HG03196 (cell line): ENCODE results near the gene DENND1C.
"Not testable (repeated sequence)": the region's sequence is repeated elsewhere in the genome, so short reads cannot be mapped to it uniquely, and the experiment has no call there.

Source experiments
- ATAC-seq: cut with Tn5 transposase; IDR thresholded peaks from one replicate; pipeline ENCODE4 v1.9.1; 2021; ENCODE audit not compliant: unreplicated experiment

Gene DENND1C

DNA sequence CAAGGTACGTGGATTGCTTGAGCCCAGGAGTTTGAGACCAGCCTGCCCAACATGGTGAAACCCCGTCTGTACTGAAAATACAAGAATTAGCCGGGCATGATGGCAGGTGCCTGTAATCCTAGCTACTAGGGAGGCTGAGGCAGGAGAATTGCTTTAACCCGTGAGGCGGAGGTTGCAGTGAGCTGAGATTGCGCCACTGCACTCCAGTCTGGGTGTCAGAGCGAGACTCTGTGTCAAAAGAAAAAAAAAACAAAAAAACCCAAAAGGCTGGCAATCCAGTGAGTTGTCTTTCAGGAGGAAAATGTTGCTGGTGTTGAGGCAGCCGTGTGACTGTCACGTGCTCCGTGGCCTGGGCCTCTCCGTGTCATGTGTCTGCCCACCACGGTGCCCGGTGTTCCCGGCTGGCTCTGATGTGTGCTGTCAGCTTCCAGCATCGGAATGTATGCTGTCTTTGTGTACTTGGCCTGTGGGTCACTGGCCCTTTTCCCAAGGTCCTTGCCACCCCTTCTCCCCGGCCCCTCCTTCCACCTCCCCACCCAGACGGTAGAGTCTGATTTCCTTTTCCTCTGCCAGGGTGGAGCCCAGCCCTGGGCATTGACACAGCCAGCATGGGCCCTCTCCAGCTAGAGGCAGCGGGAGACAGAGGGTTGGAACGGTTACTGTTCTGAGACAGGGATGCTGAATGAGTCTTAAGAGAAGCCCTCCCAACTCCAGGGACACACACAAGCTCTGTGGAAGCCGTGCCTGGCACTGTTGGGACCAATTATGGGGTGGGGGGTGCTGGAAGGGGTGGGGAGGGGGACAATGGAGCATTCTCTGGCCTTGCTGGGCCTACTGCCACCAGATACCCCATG lies 27.8 kb upstream of the DENND1C start:
- ATAC-seq, result no peak

GRCh38 chr19:6508028-6508771 lies 26.6 kb upstream of the DENND1C start:
- ATAC-seq, result not testable (repeated sequence)

DNA sequence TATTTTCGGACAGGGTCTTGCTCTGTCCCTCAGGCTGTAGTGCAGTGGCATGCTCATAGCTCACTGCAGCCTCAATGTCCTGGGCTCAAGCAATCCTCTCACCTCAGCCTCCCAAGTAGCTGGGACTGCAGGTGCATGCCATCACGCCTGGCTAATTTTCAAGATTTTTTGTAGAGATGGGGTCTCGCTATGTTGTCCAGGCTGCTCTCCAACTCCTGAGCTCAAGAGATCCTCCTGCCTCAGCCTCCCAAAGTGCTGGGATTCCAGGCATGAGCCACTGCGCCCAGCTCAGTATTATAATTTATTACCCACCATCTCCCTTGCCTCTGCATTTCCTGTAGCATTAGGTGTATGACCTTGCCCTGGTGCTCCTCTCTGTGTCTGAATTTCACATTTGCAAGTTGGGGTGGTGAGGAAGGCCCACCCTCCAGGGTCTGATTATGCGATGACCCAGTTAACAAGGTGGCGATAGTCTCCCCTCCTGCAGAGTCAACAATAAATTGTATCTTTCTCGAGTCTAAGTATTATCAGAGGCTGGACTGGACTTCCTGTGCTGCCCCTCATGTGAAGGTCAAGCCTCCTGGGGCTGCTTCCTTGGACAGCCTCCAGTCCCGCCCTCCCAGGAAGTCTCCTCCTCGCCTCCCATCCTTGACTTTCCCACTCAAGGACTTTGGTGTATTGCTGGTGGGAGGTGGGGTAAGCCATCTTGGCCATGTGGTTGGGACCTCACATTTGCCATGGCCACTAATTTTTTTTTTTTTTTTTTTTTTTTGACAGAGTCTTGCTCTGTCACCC lies 22.0 kb upstream of the DENND1C start:
- ATAC-seq, result no peak

- no peak for ATAC-seq
These were observed 20.4 kb upstream of the DENND1C start, which contains the start of gene TUBB4A for GRCh38 chr19:6501740-6502648. Gene TUBB4A (minus strand): TSS chr19:6502309. CDS start chr19:6502212, 97 bp downstream.

GRCh38 chr19:6500837-6501739 lies 19.5 kb upstream of the DENND1C start:
- no peak for ATAC-seq

DNA sequence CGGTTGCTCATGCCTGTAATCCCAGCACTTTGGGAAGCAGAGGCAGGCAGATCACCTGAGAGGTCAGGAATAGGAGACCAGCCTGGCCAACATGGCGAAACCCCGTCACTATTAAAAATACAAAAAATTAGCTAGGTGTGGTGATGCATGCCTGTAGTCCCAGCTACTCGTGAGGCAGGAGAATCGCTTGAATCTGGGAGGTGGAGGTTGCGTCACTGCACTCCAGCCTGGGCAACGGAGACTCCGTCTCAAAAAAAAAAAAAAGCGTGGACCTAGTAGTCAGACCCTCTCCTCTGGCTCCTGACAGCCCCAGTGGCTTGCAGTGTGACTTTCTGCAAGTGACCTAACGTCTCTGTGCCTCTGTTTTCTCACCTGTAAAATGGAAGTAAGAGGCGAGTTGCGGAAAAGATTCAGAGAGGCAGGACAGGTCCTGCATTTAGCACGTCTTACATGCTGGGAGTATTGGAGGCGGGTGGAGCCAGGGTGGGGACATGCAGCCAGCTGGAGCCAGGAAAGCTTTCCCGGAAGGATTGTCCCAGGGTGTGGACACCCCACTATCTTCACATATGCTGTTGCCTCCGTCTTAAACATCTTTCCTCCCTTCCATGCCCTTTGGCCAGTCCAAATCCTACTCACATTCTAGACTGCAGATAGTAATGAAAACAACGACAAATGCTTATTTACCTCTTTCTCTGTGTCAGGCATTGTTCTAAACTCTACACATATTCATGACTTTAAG lies 17.6 kb upstream of the DENND1C start:
- no peak for ATAC-seq

GRCh38 chr19:6498294-6499036 lies 16.9 kb upstream of the DENND1C start:
- no peak for ATAC-seq

DNA sequence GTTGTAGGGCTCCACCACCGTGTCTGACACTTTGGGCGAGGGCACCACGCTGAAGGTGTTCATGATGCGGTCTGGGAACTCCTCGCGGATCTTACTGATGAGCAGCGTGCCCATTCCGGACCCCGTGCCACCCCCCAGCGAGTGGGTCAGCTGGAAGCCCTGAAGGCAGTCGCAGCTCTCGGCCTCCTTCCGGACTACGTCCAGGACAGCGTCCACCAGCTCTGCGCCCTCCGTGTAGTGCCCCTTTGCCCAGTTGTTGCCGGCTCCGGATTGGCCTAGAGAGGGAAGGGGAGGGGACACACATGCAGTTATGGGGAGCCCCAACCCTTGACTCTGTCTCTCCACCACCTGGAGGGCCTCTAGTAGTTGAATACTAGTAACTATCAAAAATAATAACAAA lies 14.4 kb upstream of the DENND1C start:
- ATAC-seq, result no peak

DNA sequence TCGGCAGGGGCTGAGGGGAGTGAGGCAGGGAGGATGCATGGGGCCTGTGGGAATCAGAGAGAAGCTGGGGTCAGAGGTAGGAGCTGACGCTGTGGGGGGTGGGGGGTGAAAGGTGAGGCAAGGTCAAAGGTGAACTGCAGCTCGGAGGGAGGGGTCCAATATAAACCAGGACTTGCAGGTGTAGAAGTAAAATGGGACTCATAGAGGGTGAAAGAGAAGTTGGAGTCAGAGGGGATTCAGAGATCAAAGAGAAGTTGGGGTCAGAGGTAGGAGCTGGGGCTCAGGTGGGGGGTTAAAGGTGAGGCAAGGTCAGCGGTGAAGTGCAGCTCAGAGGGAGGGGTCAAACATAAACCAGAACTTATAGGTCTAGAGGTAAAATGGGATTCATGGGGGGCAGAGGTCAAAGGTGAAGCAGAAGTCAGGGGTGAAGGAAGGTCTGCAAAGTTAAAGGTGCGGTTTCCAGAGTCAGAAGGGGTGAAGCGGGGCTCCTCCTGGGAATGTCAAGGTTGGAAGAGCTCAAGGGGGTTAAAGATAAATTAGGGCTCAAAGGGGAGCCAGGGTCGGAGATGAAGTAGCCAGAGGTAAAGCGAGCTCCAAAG lies 12.9 kb upstream of the DENND1C start:
- no peak for ATAC-seq

GRCh38 chr19:6491802-6492592 lies 10.4 kb upstream of the DENND1C start:
- ATAC-seq, result no peak

DNA sequence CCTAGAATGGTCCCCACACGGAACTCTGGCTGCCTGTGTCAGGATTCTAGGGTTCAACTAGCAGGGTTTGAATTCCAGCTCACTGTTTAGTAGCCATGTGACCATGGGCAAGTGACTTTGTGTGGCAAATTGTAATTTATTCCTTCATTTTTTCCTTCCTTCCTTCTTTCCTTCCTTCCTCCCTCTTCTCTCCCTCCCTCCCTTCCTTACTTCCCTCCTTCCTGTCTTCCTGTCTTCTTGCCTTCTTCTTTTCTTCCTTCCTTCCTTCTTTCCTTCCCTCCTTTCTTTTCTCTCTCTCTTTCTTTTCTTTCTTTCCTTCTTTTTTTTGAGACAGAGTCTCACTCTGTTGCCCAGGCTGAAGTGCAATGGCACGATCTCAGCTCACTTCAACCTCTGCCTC lies 8.5 kb upstream of the DENND1C start:
- no peak for ATAC-seq

DNA sequence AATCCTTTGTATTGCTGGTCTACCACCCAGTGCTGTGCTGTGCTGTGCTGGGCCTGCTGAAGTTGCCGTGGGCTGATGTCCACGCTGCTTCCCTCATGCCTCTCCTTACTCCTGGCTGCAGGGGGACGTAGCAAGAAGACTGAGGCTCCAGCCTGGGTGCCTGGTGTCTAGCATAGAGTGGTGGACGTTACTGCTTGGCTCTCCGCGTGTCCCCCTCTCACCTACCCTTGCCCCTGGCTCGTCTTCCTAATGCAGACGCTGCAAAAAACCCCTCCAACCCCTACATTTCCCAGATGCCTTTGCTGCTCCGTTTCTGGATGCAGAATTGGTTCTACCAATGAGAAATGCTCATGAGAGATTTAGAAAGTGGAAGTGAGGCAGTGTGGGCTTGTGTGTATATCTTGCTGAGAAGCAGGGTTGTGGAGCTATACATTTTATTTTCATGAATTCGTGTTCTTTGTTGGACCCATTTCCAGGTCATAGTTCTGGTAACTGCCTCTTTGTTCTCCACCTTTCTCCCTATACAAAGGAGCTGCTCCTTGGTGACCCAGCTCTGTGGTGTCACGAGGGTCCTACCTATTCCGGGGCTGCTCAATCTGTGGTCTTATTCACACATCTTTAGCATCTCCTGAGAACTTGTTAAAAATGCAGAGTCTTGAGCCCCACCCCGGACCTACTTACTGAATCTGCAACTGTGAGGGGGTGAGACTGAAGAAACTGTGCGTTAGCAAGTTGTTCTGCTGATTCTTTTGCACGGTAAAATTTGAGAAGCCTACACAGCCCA lies 7.9 kb upstream of the DENND1C start:
- no peak for ATAC-seq

GRCh38 chr19:6484831-6485230 lies 3.2 kb upstream of the DENND1C start:
- ATAC-seq, result no peak

DNA sequence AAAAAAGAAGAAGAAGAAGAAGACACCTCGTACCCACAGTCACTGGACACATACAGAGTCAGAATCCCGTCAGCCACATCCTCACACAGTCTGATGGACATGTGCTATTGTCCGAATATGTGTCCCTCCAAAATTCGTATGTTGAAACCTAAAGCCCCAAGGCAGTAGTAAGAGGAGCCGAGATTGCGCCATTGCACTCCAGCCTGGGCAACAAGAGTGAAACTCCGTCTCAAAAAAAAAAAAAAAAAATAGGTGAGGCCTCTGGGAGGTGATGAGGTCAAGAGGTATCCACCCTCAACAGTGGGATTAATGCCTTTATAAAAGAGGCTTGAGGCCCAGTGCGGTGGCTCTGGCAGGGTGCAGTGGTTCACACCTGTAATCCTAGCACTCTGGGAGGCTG lies 2.6 kb upstream of the DENND1C start:
- no peak for ATAC-seq

GRCh38 chr19:6483235-6483634 lies 1.6 kb upstream of the DENND1C start:
- ATAC-seq, result no peak

DNA sequence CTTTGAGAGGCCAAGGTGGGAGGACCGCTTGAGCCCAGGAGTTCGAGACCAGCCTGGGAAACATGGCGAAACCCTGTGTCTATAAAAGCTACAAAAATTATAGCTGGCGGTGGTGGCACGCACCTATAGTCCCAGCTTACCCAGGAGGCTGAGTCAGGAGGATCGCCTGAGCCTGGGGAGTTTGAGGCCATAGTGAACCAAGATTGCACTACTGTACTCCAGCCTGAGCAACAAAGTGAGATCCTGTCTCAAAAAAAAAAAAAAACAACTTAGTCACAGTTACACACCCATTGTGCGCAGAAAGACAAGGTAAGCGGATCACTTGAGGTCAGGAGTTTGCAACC lies 728 bp upstream of the DENND1C start:
- no peak for ATAC-seq
